Chondrocyte (in vitro differentiated cells): ENCODE measurements around the gene CELA2A. TPM values are rescaled to one million over a fixed set of nuclear protein-coding genes. Genes with fewer than 3 reads are reported as not detected.
"Not testable (repeated sequence)": the region's sequence is repeated elsewhere in the genome, so short reads cannot be mapped to it uniquely, and the experiment has no call there.

Experiments
- DNase-seq: peaks from one replicate; pipeline ENCODE4 v3.0.0; 2021; ENCODE audit warnings: mixed read lengths, low spot score
- H3K27ac Mint-ChIP-seq: one replicate; pipeline ENCODE4 v1.8.0; 2021; ENCODE audit warnings: mild to moderate bottlenecking, moderate library complexity, mixed read lengths; ENCODE audit not compliant: unreplicated experiment
- H3K27me3 Mint-ChIP-seq: 2 replicates; pipeline ENCODE4 v1.8.0; 2021; ENCODE audit warnings: low read depth, mixed read lengths
- H3K36me3 Mint-ChIP-seq: 2 replicates; pipeline ENCODE4 v1.8.0; 2021; ENCODE audit warnings: low read depth, mixed read lengths
- H3K4me1 Mint-ChIP-seq: 2 replicates; pipeline ENCODE4 v1.8.0; 2021; ENCODE audit warnings: low read depth, mild to moderate bottlenecking, mixed read lengths
- H3K4me3 Mint-ChIP-seq: one replicate; pipeline ENCODE4 v1.8.0; 2021; ENCODE audit warnings: mild to moderate bottlenecking, moderate library complexity, mixed read lengths; ENCODE audit not compliant: unreplicated experiment
- H3K9me3 Mint-ChIP-seq: 2 replicates; pipeline ENCODE4 v1.8.0; 2021; ENCODE audit warnings: low read depth, mixed read lengths
- CTCF ChIP-seq: fragments of 200-600 bp; sonication (generic); IDR thresholded peaks from 2 replicates; pipeline ENCODE4 v1.5.0; 2021; ENCODE audit warnings: antibody characterized with exemption, mild to moderate bottlenecking, moderate library complexity
- total RNA-seq: library from RNA; stranded (reverse); gene quantifications from 3 replicates; pipeline ENCODE4 v1.2.1, GENCODE V29; 2021

Gene CELA2A
- total RNA-seq, 1 donor from 2014 or later = not detected

DNA sequence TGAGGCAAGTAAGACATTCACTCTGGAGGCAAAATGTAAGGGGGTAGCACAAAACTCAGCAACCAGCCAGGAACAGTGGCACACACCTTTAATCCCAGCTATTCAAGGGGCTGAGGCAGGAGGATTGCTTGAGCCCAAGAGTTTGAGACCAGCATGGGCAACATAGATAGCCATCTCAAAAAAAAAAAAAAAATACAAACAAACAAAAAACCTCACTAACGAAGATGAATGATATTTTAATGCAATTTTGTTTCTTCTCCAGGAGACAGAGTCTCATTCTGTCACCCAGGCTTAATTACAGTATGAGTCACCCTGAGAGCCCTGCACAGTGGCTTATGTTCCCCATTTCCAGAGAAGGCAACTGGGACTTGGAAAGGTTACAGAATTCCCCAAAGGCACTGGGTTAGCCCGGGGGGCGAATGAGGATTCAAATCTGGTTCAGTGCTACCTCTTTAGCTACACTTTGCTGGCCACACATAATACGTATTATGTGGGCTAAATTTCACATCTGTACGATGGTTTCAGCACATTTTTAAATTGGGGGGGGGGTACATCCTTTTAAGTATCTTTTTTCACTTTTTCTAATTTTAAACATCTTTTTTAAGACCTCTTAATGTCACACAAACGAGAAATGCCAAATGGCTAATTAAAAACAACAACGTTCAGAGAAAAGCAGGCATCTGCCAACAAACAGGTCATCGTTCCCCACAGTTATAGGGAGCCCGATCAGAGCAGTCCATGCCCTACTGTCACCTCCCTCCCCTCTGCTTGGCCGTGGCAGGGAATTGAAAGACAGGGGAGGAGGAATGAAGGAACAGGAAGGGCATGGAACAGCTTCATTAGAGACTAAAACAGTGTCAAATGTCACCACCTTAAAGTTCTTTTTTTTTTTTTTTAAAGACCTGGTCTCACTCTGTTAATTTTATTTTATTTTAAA is 3.5 kb downstream of the CELA2A start:
- Mint-ChIP-seq H3K4me1 (peaks cover 9% of the 10 kb centered on the region), H3K9me3 (no peaks in the 10 kb centered on the region), H3K27me3 (no peaks in the 10 kb centered on the region), H3K27ac (no peak overlapping the region), H3K36me3 (no peaks in the 10 kb centered on the region), H3K4me3 (no peak overlapping the region)
- no peak for TF ChIP-seq CTCF
- no peak for DNase-seq

GRCh38 chr1:15460708-15461095 is 4.2 kb downstream of the CELA2A start:
- H3K9me3 Mint-ChIP-seq = no peaks in the 10 kb centered on the region
- no peak for TF ChIP-seq CTCF
- no peaks in the 10 kb centered on the region for H3K27me3 Mint-ChIP-seq
- H3K4me3 Mint-ChIP-seq = no peak overlapping the region
- H3K36me3 Mint-ChIP-seq = no peaks in the 10 kb centered on the region
- H3K4me1 Mint-ChIP-seq = peaks cover 9% of the 10 kb centered on the region
- no peak for DNase-seq
- no peak overlapping the region for H3K27ac Mint-ChIP-seq

GRCh38 chr1:15463064-15463800 is 6.7 kb downstream of the CELA2A start:
- not testable (repeated sequence) for H3K9me3 Mint-ChIP-seq, H3K4me3 Mint-ChIP-seq, H3K27me3 Mint-ChIP-seq, H3K27ac Mint-ChIP-seq, DNase-seq, H3K4me1 Mint-ChIP-seq, H3K36me3 Mint-ChIP-seq

GRCh38 chr1:15463926-15464322 is 7.4 kb downstream of the CELA2A start:
- H3K4me3 Mint-ChIP-seq, H3K36me3 Mint-ChIP-seq, H3K4me1 Mint-ChIP-seq, DNase-seq, H3K27ac Mint-ChIP-seq, H3K27me3 Mint-ChIP-seq, H3K9me3 Mint-ChIP-seq: not testable (repeated sequence)

GRCh38 chr1:15465674-15466073 is 9.1 kb downstream of the CELA2A start:
- no peaks in the 10 kb centered on the region for H3K27me3 Mint-ChIP-seq
- H3K4me3 Mint-ChIP-seq = no peak overlapping the region
- DNase-seq = no peak
- no peaks in the 10 kb centered on the region for H3K4me1 Mint-ChIP-seq
- TF ChIP-seq CTCF = no peak
- H3K27ac Mint-ChIP-seq = no peak overlapping the region
- peaks cover 1% of the 10 kb centered on the region for H3K36me3 Mint-ChIP-seq
- H3K9me3 Mint-ChIP-seq = no peaks in the 10 kb centered on the region

GRCh38 chr1:15466955-15467625 is 10.6 kb downstream of the CELA2A start:
- not testable (repeated sequence) for H3K4me3 Mint-ChIP-seq, H3K27me3 Mint-ChIP-seq, DNase-seq, H3K36me3 Mint-ChIP-seq, H3K4me1 Mint-ChIP-seq, H3K9me3 Mint-ChIP-seq, H3K27ac Mint-ChIP-seq
